HCEC 1CT (cell line): Measurements from ENCODE around the gene HLA-DRB5.
"Not testable (repeated sequence)": the region's sequence is repeated elsewhere in the genome, so short reads cannot be mapped to it uniquely, and the experiment has no call there.

Experiments used
- DNase-seq: peaks from one replicate; pipeline ENCODE4 v3.0.0-alpha.2; 2017

HLA-DRB5 gene

DNA sequence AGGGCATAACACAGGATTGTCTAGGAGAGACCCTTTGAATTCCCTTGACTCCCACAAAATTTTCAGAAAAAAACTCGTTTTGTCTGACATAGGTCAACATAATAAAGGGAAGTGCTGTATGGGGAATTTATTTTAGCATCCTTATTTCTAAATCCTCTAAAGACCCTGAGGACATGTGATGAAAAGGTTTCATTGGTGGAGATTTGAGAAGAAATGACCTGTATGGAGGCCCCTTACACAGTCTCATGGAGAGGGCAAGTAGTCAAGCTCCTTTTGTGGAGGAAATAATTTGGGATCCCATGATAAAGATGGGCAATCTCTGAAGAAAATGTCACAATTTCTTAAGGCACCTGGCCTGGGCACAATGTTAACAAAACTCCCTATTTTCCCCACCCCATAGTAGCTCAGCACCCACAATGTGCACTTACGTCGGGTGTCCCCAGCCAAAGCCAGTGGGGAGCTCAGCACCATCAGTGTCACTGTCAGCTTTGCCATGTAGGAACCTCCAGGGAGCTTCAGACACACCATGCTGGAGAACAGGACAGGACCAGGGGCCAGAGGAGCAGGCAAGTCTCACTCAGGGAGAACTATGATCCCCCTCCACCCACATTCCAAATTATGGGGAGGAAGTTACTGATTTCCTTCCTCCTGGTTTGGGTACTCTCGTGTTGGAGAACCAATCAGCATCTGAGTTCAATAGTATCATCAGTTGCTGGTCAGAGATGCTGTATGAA is at the start of gene HLA-DRB5:
HLA-DRB5 (minus strand) TSS at position 591 of the 734 bp plus-strand sequence; CDS start at position 528, 63 bp downstream.
- DNase-seq = no peak

DNA sequence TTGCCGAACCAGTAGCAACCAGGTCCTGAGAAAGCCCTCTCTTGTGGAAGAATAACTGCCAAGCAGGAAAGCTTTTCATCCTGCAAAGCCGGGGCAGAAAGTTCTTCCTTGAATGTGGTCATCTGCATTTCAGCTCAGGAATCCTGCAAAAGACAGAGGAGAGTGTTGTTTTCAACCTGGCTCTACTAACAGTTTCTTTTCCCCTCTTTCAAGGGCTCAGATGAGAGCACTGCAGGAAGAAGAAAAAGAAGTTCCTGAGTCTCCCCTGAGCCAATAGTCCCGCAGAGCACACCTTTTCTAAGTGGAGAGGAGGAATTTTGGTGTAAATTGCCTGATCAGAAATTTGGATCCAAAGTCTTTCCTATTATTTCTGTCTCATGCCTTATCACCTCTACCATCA is 48.9 kb upstream of the HLA-DRB5 start:
- no peak for DNase-seq

DNA sequence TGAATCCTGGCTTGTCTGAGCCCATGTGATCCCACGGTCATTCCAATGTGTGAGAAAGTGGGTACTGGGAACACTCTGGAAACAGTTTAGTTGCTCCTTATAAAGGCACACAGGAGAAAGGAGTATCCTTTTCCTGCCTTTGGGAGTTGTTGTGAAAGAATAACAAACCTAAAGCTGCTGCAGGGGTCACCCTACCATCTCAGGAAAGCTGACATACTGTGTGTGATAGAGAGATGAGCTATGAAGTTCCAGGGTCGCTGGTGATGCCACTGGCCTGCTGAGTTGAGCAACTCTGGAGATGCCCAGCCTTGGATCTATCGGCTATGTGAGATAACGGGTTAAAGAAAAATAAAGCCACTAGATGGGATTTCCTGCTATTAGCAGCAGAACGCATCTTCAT is 47.4 kb upstream of the HLA-DRB5 start:
- DNase-seq = not testable (repeated sequence)

DNA sequence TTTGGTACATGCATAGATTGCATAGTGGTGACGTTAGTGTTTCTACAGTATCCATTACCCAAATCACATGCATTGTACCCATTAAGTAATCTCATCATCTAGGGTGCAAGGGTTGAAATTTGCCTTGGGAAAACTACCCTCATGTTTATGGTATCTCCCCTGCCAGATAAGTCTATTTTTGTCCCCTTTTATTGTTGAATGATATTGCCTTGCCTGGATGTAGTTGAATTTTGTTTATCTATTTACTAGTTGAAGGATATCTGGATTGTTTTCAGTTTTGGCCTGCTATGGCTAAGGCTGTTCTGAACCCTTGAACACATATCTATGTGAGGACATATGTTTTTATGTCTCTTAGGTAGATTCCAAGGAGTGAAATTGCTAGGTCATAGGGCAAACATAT is 46.2 kb upstream of the HLA-DRB5 start:
- DNase-seq = no peak

DNA sequence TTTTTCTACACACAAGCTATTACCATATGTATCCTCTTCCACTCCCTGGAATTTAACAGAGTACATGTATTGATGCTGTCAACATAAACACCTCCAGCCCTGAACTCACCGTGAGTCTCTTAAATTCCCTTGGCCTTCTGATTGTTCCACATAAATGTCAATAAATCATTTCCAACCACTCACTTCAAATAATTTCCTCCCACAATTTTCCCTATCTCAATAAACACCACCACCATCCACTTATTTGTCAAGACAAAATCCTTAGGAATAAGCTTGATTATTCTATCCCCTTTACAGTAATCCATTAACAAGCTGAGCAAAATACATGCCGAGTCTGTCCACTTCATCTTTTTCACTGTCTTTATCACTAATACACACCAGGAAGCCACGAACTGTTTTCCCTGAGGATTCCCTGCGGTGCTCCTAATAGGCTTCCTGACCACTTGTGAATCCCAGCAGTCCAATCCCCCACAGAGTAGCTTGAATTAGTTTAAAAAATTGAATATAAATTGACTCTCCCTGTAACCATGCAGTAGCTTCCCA is 40.3 kb upstream of the HLA-DRB5 start:
- DNase-seq = no peak

DNA sequence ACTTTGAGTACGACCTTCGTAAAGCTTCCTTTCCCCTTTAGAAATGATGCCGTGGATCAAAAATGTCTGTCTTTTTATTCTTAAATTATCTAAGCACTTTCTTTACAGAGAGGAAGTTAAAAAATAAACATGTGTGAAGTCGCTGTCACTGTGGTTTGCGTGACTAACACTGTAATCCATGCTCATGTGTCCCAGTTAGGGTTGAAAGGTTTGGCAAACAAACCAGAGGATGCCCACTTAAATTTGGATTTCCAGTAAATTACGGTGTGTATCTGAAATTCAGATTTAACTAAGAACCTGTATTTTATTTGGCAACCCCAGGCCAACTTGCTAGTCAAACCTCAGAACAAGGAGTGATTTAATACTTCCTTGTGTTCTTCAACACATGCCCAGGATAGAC is 38.5 kb upstream of the HLA-DRB5 start:
- DNase-seq = no peak

DNA sequence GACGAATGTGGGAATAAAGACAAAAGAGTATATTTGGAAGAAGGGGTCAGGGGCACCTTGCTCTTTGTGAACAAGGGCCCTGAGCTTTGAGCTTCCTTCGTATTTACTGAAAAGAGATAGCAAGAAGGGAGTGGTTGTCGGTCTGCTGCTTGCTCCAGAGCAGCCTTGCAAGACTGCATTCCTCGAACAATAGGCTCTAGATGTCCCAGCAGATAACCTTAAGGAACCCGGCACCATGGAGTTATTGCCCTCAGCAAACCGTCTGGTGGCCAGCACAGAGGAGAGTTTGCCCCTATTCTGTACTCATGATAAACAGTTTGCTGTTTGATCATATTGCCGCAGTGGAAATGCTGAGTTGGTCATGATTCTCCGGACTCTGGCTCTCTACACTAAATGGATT is 36.9 kb upstream of the HLA-DRB5 start:
- DNase-seq = no peak

DNA sequence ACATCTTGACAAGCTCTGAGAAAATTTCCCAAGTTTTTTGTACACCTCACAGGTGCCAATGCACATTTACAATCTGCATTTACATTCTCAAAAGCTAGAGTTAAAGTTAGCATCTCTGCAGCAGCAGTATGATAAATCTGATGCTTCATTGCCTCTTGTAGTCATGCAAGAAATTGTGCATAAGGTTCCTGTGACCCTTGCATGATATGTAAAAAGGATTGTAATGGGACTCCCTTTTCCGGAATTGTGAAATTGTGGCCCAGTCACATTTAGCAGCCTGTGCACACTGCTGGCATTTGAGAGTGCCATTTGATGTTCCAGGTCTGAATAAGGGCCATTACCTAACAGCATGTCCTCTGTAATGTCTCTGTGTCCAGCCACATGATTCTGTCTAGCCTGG is 35.4 kb upstream of the HLA-DRB5 start:
- DNase-seq = no peak

DNA sequence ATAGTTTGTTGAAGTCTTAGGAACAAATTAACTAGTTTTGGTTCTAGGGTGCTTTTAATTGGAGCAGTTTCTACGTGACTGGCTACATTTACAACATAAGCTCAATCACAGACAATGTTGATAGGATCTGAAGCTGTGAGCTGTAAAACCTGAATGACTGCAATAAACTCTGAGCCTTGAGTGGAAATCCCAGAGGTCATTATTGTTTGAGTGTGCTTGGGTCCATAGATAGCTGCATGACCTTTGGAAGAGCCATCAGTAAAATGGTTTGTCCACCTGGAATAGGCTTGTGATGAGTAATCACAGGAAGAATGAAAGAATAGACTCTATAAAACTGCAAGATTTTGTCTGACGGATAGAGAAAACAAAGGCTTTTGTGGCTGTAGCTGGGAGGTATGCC is 32.9 kb upstream of the HLA-DRB5 start:
- no peak for DNase-seq

DNA sequence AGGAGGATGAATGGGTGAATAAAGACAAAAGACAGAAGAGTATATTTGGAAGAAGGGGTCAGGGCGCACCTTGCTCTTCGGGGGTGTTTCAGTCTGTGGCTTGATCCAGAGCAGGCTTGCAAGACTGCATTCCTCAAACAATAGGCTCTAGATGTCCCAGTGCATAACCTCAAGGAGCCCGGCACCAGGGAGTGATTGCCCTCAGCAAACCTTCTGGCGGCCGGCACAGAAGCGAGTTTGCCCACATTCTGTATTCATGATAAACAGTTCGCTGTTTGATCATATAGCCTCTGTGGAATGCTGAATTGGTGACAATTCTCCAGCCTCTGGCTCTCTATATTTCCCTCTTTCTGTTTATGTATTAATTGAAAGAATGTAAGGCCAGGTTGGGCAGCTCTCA is 29.7 kb upstream of the HLA-DRB5 start:
- DNase-seq = no peak

DNA sequence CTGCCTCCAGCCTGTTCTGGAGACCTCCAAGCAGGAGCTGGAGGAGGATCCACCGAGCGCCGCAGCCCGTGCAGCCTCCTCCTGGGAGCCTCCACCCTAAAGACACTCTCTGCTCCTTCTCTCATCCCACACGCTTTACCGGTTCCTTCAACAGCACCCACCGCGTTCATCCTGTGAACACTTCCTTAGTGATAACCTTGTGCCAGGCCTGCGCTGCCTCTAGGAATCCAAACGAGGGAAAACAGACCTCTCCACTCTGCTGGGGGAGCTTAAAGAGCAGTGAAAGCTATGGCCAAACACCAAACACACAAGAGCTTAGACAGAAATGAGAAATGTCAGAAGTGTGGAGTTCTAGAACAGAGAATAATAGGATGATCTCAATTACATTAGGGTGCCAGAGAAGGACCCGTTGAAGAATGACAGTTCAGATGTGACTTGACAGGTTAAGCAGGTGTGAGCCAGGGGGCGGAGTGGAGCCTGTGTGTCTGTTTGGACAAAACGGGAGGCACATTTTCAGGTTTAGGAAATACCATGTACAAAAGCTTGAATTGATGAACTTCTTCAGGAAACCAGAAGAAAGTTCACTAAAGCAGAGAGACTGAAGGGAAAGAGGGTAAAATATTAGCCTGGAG is 28.5 kb upstream of the HLA-DRB5 start:
- no peak for DNase-seq

DNA sequence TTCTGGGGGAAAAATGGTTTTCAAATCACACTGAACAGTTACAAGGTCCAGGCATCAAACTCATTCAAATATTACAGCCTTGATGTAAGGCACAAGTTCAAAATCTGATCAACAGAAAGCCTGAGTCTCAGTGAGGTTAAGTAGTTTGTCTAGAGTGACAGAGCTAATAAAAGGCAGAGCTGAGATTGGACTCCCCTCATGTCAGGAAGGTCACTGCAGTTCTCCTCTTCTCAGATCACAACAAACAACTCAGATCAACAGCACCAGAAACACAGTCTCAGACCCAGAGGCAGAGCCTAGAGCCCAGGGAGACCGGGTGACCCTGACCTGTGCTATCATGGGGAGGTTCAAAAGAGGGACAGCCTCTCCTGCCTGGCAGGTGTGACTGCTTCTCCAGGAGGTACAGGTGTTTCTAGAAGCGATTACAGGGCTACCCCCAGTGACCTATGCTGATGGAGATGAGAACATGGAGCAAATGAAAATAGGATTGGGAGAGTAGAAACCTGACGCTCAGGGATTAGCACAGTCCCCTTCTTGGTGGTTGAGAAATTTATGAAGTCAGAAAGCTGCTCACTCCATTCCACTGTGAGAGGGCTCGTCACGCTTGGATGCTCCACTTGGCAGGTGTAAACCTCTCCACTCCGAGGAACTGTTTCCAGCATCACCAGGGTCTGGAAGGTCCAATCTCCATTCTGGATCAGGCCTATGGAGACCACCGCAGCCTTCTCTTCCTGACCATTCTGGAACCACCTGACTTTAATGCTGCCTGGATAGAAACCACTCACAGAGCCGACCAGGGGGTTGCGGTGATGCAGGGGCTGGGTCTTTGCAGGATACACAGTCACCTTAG is 24.3 kb upstream of the HLA-DRB5 start:
- DNase-seq = no peak

DNA sequence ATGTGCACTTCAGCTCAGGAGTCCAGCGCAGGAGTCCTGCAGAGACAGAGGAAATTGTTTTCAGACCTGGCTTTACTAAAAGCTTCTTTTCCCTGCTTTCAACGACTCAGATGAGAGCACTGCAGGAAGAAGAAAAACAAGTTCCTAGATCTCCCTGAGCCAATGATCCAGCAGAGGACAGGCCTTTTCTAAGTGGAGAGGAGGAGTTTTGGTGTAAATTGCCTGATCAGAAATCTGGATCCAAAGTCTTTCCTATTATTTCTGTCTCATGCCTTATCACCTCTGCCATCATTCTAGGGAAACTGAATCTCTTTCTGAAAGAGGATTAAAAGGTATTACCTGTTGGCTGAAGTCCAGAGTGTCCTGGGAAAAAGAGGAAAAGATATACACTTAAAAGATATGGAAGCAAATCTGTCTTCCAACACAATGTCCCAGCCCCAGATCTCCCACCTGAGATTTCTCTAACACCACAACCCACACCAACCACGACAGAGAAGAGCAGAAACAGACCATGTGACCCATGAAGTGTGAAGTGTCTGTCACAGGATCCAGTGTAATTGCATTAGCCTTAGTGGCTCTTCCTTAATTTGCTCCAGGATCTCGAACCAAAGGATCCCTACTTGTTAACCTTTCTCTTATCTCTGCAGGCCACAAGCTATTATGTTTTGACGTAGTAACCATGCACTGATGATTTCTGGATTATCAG is 23.1 kb upstream of the HLA-DRB5 start:
- no peak for DNase-seq

DNA sequence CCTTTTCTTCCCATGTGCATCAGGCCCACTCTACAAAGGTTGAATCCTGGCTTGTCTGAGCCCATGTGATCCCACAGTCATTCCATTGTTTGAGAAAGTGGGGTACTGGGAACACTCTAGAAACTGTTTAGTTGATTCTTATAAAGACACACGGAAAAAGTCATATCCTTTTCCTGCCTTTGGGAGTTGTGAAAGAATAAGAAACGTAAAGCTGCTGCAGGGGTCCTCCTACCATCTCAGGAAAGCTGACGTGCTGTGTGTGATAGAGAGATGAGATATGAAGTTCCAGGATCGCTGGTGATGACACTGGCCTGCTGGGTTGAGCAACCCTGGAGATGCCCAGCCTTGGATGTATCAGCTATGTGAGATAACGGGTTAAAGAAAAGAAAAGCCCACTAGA is 21.3 kb upstream of the HLA-DRB5 start:
- DNase-seq = no peak

DNA sequence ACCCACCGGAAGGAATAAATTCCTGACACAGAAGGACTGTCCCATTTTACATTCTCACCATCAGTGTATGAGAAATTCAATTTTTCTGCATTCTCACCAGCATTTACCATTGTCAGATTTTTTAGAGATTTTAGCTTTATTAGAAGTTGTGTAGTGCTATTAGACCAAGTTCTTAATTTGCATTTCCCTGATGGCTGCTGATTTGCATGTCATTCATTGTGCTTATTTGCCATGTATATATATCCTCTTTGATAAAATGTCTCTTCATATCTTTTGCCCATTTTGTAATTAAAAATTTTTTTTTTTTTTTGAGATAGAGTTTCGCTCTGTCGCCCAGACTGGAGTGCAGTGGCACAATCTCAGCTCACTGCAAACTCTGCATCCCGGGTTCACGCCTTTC is 9.8 kb upstream of the HLA-DRB5 start:
- no peak for DNase-seq

DNA sequence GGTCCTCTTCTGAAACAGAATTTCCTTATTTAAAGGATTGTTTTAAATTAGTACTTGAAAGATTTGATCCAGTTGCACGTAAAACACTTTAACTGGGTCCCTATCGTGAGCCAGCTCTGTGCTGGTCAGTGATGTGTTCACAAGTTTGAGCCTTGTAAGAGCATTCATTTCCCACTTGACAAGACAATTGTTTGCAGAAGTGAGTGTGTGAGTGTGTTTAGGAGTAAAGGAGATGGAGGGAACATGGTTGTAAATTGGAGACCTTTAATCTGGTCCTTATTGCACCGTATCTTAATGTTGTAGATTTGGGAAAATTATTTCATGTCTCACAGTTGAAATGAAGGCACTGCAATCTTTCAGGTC is 325 bp upstream of the HLA-DRB5 start:
- DNase-seq = not testable (repeated sequence)

DNA sequence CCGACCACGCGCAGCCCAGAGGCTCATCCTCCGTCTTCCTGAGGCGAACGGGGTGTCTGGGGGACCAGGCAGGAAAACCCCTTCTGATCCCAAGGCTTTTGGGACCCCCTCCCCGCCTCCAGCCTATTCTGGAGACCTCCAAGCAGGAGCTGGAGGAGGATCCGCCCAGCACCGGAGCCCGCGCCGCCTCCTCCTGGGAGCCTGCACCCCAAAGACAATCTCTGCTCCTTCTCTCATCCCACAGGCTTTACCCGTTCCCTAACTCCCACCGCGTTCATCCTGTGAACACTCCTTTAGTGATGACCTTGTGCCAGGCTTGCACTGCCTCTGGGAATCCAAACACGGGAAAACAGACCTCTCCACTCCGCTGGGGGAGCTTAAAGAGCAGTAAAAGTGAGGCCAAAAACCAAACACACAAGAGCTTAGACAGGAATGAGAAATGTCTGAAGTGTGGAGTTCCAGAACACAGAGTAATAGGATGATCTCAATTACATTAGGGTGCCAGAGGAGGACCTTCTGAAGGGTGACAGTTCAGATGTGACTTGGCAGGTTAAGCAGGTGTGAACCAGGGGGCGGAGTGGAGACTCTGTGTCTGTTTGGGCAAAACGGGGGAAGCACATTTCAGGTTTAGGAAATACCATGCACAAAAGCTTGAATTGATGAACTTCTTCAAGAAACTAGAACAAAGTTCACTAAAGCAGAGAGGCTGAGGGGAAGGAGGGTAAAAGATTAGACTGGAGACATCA is 7.6 kb downstream of the HLA-DRB5 start:
- DNase-seq = no peak

DNA sequence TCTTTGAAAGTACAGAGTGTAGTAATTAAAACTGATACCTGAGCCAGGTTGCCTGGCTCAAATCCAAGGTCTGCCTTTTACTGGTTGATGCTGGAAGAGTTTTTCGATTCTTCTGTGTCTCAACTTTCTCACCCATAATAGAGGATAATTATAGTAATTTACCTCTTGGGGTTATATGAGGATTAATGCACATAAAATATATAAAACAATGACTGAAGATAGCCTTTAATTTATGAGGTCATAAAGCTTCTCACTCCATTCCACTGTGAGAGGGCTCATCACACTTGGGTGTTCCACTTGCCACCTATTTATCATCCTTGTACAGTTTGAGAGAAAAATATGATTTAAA is 10.2 kb downstream of the HLA-DRB5 start:
- no peak for DNase-seq

DNA sequence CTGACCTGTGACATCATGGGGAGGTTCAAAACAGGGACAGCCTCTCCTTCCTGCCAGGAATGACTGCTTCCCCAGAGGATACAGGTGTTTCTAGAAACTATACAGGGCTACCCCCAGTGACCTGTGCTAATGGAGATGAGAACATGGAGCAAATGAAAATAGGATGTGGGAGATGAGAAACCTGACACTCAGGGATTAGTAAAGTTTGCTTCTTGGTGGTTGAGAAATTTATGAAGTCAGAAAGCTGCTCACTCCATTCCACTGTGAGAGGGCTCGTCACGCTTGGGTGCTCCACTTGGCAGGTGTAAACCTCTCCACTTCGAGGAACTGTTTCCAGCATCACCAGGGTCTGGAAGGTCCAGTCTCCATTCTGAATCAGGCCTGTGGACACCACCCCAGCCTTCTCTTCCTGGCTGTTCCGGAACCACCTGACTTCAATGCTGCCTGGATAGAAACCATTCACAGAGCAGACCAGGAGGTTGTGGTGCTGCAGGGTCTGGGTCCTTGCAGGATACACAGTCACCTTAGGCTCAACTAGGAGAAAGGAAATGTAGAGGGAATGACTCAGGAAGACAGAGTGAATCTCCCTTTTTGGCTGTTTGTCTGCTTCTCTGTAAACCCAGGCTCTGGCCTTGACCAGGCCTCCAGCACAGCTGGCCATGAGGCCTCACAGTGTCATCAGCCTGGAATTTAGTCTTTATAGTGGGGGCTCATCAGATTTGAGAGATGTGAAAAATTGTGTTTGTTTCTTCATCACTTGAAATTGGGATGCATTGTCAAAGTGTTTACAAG is 10.8 kb downstream of the HLA-DRB5 start:
- no peak for DNase-seq

DNA sequence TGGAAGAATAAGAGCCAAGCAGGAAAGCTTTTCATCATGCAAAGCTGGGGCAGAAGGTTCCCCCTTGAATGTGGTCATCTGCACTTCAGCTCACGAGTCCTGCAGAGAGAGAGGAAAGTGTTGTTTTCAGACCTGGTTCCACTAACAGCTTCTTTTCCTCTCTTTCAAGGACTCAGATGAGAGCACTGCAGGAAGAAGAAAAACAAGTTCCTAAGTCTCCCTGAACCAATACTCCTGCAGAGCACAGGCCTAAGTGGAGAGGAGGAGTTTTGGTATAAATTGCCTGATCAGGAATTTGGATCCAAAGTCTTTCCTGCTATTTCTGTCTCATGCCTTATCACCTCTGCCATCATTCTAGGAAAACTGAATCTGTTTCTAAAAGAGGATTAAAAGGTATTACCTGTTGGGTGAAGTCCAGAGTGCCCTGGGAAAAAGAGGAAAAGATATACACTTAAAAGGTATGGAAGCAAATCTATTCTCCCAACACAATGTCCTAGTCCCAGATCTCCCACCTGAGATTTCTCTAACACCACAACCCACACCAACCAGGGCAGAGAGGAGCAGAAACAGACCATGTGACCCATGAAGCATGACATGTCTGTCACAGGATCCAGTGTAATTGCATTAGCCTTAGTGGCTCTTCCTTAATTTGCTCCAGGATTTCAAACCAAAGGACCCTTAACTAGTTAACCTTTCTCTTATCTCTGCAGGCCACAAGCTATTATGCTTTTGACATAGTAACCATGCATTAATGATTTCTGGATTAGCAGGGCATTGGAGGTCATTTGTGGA is 12.2 kb downstream of the HLA-DRB5 start:
- DNase-seq = no peak

DNA sequence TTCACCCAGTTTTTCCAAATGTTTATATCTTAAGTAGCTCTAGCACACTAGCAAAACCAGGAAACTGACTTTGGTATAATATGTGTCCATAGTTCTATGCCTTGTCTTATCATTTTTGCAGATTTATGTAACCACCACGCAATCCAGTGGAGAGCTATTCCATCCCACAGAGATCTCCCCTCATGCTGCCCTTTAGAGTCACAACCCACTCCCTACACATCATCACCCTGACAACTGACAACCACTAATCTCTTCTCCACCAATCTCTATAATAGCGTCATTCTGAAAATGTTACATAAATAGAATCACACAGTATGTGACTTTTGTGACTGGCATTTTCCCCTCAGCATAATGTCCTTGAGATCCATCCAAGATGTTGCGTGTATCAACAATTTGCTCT is 29.1 kb downstream of the HLA-DRB5 start:
- DNase-seq = no peak
